ENCODE results near the gene TMBIM1. TPM values are rescaled to one million over a fixed set of nuclear protein-coding genes. Genes with fewer than 3 reads are reported as not detected.

Gene TMBIM1
- polyA plus RNA-seq, 2 donors, result 196 to 231 TPM

DNA sequence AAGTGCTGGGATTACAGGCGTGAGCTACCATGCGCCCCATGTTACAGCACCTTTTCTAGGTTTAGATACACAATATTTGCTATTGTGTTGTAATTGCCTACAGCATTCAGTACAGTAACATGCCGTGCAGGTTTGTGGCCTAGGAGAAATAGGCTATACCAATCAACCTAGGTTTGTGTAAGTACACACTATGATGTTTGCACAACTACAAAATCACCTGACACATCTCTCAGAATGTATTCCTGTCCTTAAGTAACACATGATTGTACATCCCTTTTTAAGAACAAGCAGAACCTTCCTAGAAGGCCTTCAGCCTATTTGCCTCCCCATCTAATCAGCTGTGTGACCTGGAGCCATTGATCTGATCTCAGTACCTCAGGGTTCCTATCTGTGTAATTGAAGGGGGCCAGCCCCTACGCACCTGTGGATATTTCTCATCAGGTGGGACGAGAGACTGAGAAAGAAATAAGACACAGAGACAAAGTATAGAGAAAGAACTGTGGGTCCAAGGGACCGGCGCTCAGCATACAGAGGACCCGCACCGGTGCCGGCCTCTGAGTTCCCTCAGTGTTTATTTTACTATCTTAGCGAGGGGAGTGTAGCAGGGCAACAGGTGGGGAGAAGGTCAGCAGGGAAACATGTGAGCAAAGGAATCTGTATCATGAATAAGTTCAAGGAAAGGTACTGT lies 18.7 kb upstream of the TMBIM1 start:
- 75 to 89% methylated on average over 11 of the region's 11 CpGs for WGBS, 2 donors
- Histone ChIP-seq H3K27me3 (ENCODE audit: control insufficient read depth in 1 of 2, insufficient read depth in 2 of 2, low read length in 2 of 2) (no peaks in the 10 kb centered on the region), H3K27ac (ENCODE audit: low read depth in 2 of 2, low read length in 1 of 2) (no peak overlapping the region), H3K4me1 (ENCODE audit: control insufficient read depth in 2 of 2, insufficient read depth in 2 of 2, low read length in 1 of 2) (no peaks in the 10 kb centered on the region), H3K36me3 (ENCODE audit: control insufficient read depth in 2 of 2, insufficient read depth in 2 of 2, low read length in 1 of 2) (no peaks in the 10 kb centered on the region), H3K9me3 (ENCODE audit: control insufficient read depth in 2 of 2, insufficient read depth in 1 of 2, low read depth in 1 of 2, low read length in 1 of 2) (no peaks in the 10 kb centered on the region), H3K4me3 (ENCODE audit: low read depth in 1 of 2, low read length in 2 of 2) (no peak overlapping the region)

DNA sequence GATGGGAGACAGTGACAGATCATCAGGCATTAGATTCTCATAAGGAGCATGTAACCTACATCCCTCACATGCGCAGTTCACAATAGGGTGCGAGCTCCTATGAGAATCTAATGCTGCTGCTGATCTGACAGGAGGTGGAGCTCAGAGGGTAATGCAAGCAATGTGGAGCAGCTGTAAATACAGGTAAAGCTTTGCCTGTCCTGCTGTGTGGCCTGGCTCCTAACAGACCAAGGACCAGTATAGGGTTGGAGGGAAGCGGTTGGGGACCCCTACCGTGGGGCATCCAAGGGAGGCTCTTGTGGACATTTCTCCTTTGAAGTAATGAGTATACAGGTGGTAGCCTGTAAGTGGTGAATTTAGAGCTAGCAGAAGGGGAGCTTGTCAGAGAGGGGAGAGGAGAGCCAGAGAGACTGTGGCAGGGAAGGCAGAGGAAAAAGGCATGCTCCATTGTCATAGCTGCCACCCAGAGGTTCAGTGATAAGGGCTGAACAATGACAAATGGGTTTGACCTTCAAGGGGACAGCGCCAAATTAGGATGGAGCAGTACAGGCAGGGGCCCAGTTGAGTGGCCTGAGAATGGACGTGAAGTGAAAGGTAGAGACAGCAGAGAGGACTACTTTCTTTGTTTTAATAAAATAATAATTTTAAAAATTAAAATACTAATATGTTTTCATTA lies 15.2 kb upstream of the TMBIM1 start:
- Histone ChIP-seq H3K27ac (ENCODE audit: low read depth in 2 of 2, low read length in 1 of 2) (no peak overlapping the region), H3K9me3 (ENCODE audit: control insufficient read depth in 2 of 2, insufficient read depth in 1 of 2, low read depth in 1 of 2, low read length in 1 of 2) (no peaks in the 10 kb centered on the region), H3K27me3 (ENCODE audit: control insufficient read depth in 1 of 2, insufficient read depth in 2 of 2, low read length in 2 of 2) (no peaks in the 10 kb centered on the region), H3K4me3 (ENCODE audit: low read depth in 1 of 2, low read length in 2 of 2) (no peak overlapping the region), H3K4me1 (ENCODE audit: control insufficient read depth in 2 of 2, insufficient read depth in 2 of 2, low read length in 1 of 2) (no peaks in the 10 kb centered on the region), H3K36me3 (ENCODE audit: control insufficient read depth in 2 of 2, insufficient read depth in 2 of 2, low read length in 1 of 2) (no peaks in the 10 kb centered on the region)
- 91 to 92% methylated on average over 6 of the region's 6 CpGs for WGBS, 2 donors

DNA sequence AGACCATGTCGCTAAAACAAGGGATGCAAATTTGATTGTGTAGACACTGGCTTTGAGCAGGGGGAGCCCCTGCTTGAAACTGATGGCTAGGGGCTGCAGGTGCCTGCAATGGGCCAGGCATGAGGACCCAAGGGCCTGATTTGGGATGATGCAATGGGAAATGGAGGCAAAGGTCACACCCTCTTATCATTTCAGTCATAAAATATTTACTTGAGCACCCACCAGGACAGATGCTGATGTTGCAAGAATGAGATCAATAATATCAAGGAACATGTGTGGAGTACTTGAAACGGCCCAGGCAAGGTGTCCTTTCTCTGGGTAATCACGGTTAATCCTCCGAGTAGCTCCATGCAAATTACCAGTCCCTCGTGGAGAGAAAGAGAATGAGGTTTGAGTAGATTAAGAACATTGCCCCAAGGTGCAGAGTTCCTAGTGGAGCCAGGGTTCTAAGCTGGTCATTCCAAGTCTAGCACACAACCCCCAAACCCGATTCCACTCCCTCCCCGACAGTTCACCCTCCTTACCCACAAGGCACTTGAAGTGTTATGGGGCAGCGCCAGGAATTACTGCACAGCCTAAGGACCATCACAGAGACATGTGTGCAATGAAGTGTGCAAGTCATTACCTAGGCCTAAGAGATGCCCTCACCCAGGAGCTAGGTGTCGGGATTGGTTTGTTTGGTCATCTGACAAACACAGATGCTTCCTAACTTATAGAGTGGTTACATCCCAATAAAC lies 14.0 kb upstream of the TMBIM1 start:
- H3K4me3 ChIP-seq (ENCODE audit: low read depth in 1 of 2, low read length in 2 of 2), result no peak overlapping the region
- WGBS, 2 donors, result 80 to 87% methylated on average over 9 of the region's 9 CpGs
- H3K4me1 ChIP-seq (ENCODE audit: control insufficient read depth in 2 of 2, insufficient read depth in 2 of 2, low read length in 1 of 2), result no peaks in the 10 kb centered on the region
- no peaks in the 10 kb centered on the region for H3K36me3 ChIP-seq (ENCODE audit: control insufficient read depth in 2 of 2, insufficient read depth in 2 of 2, low read length in 1 of 2)
- H3K9me3 ChIP-seq (ENCODE audit: control insufficient read depth in 2 of 2, insufficient read depth in 1 of 2, low read depth in 1 of 2, low read length in 1 of 2), result no peaks in the 10 kb centered on the region
- H3K27ac ChIP-seq (ENCODE audit: low read depth in 2 of 2, low read length in 1 of 2), result no peak overlapping the region
- H3K27me3 ChIP-seq (ENCODE audit: control insufficient read depth in 1 of 2, insufficient read depth in 2 of 2, low read length in 2 of 2), result no peaks in the 10 kb centered on the region

DNA sequence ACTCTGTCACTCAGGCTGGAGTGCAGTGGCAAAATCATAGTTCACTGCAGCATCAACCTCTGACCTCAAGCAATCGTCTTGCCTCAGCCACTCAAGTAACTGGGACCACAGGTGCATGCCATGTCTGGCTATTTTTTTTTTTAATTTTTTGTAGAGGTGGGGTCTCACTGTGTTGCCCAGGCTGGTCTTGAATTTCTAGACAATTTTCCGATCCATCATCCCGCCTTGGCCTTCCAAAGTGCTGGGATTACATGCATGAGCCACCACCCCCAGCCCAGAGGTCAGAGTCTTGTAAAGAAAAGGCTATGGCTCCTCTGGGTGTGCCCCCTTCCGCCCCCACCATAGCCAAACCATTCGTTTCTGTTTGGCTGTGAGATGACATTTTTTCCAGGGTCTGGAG lies 13.1 kb upstream of the TMBIM1 start:
- H3K4me3 ChIP-seq (ENCODE audit: low read depth in 1 of 2, low read length in 2 of 2), result no peak overlapping the region
- no peaks in the 10 kb centered on the region for H3K4me1 ChIP-seq (ENCODE audit: control insufficient read depth in 2 of 2, insufficient read depth in 2 of 2, low read length in 1 of 2)
- 77 to 79% methylated on average over 5 of the region's 5 CpGs for WGBS, 2 donors
- no peaks in the 10 kb centered on the region for H3K9me3 ChIP-seq (ENCODE audit: control insufficient read depth in 2 of 2, insufficient read depth in 1 of 2, low read depth in 1 of 2, low read length in 1 of 2)
- no peaks in the 10 kb centered on the region for H3K36me3 ChIP-seq (ENCODE audit: control insufficient read depth in 2 of 2, insufficient read depth in 2 of 2, low read length in 1 of 2)
- H3K27me3 ChIP-seq (ENCODE audit: control insufficient read depth in 1 of 2, insufficient read depth in 2 of 2, low read length in 2 of 2), result no peaks in the 10 kb centered on the region
- H3K27ac ChIP-seq (ENCODE audit: low read depth in 2 of 2, low read length in 1 of 2), result no peak overlapping the region

DNA sequence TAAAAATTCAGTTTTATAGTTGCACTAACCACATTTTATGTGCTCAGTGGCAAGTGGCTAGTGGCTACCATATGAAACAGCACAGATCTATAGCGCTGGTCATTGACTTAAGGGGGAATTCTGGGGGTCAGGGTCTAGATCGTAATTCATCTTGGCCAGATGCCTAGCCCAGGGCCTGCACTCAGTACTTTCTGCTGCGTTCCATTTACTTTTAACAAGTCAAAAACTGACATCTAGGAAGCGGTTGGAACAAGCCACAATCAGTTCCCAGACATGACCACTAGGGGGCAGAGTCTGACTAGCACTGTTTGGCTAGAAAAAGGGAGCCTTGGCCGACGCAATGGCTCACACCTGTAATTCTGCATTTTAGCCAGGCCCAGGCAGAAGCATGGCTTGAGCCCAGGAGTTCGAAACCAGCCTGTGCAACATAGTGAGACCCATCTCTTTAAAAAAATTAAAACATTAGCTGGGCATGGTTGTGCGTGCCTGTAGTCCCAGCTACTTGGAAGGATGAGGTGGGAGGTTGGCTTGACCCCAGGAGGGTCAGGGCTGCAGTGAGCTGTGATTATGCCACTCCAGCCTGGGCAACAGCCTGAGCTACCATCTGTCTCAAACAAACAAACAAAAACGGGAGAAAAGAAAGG lies 9.0 kb upstream of the TMBIM1 start:
- 6% methylated on average over 9 of the region's 9 CpGs for WGBS, 2 donors
- H3K27ac ChIP-seq (ENCODE audit: low read depth in 2 of 2, low read length in 1 of 2), result no peak overlapping the region

DNA sequence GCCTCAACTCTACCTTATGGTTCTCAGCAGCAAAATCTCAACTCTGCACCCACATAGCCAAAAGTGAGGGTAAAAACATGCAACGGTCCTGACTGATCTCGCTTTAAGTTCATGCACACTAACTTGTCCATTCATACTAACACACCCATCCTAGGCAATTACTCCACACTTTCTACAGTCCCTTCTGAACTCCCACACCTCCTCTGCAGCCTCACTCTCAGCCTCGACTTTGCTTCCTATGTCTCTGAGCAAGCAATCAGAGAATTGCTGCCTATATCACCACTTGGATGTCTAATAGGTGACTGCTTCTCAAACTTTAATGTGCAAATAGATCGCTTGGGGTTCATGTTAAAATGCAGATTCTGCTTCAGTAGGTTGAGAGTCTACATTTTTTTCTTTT lies 7.8 kb upstream of the TMBIM1 start:
- Histone ChIP-seq H3K36me3 (ENCODE audit: control insufficient read depth in 2 of 2, insufficient read depth in 2 of 2, low read length in 1 of 2) (no peaks in the 10 kb centered on the region), H3K4me1 (ENCODE audit: control insufficient read depth in 2 of 2, insufficient read depth in 2 of 2, low read length in 1 of 2) (peaks cover 0 to 8% of the 10 kb centered on the region in 2 donors), H3K4me3 (ENCODE audit: low read depth in 1 of 2, low read length in 2 of 2) (no peak overlapping the region), H3K27me3 (ENCODE audit: control insufficient read depth in 1 of 2, insufficient read depth in 2 of 2, low read length in 2 of 2) (no peaks in the 10 kb centered on the region), H3K9me3 (ENCODE audit: control insufficient read depth in 2 of 2, insufficient read depth in 1 of 2, low read depth in 1 of 2, low read length in 1 of 2) (no peaks in the 10 kb centered on the region), H3K27ac (ENCODE audit: low read depth in 2 of 2, low read length in 1 of 2) (no peak overlapping the region)
- 81 to 86% methylated on average over 4 of the region's 4 CpGs for WGBS, 2 donors

More for the DNA sequence above, 9.0 kb upstream of the TMBIM1 start:
- Histone ChIP-seq H3K4me1 (ENCODE audit: control insufficient read depth in 2 of 2, insufficient read depth in 2 of 2, low read length in 1 of 2) (peaks cover 0 to 5% of the 10 kb centered on the region in 2 donors), H3K4me3 (ENCODE audit: low read depth in 1 of 2, low read length in 2 of 2) (no peak overlapping the region), H3K27me3 (ENCODE audit: control insufficient read depth in 1 of 2, insufficient read depth in 2 of 2, low read length in 2 of 2) (no peaks in the 10 kb centered on the region), H3K9me3 (ENCODE audit: control insufficient read depth in 2 of 2, insufficient read depth in 1 of 2, low read depth in 1 of 2, low read length in 1 of 2) (no peaks in the 10 kb centered on the region), H3K36me3 (ENCODE audit: control insufficient read depth in 2 of 2, insufficient read depth in 2 of 2, low read length in 1 of 2) (no peaks in the 10 kb centered on the region)

DNA sequence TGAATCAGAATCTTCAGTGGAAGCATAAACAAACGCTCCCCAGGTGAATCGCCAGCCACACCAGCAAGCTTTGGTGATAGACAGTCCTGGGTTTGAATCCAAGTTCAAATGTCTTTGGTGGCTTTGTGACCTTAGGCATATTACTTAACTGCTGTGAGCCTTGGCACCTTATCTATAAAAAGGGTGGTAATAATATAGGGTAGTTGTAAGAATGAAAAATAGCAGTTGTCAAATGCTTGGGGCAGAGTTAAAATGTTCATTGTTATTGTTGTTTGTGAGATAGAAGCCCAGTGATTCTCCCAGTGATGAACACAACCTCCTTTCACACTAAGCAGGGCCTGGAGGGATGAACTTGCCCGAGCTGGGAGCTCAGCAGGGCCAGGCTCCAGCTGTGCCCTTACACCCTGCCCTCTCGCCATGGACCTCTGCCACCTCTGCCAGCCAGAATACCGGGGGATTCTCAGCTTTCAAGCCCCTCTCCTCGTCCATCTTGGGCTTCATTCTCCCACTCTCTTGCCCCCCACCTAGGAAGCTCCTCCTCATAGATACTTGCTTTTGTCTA lies 6.1 kb upstream of the TMBIM1 start:
- H3K4me3 ChIP-seq (ENCODE audit: low read depth in 1 of 2, low read length in 2 of 2), result no peak overlapping the region
- H3K9me3 ChIP-seq (ENCODE audit: control insufficient read depth in 2 of 2, insufficient read depth in 1 of 2, low read depth in 1 of 2, low read length in 1 of 2), result no peaks in the 10 kb centered on the region
- no peaks in the 10 kb centered on the region for H3K27me3 ChIP-seq (ENCODE audit: control insufficient read depth in 1 of 2, insufficient read depth in 2 of 2, low read length in 2 of 2)
- peaks cover 0 to 9% of the 10 kb centered on the region in 2 donors for H3K4me1 ChIP-seq (ENCODE audit: control insufficient read depth in 2 of 2, insufficient read depth in 2 of 2, low read length in 1 of 2)
- H3K36me3 ChIP-seq (ENCODE audit: control insufficient read depth in 2 of 2, insufficient read depth in 2 of 2, low read length in 1 of 2), result no peaks in the 10 kb centered on the region
- peak overlapping the region; percentile 84 to 96 for H3K27ac ChIP-seq (ENCODE audit: low read depth in 2 of 2, low read length in 1 of 2)
- WGBS, 2 donors, result 44 to 49% methylated on average over 6 of the region's 6 CpGs

DNA sequence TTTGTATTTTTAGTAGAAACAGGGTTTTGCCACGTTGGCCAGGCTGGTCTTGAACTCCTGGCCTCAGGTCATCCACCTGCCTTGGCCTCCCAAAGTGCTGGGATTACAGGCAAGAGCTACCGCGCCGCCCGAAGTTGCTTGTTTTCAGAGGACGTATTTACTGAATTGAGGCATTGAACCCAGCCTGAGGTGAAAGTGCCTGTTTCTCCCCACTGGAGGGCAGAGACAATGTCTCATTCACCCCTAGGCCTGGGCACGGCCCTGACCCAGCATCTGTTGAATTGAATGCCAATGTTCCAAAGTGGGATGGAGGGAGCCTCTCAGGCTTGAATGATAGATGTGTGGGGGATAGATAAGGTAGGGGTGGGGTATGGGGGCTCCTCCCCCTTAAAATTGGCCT lies 4.5 kb upstream of the TMBIM1 start:
- no peaks in the 10 kb centered on the region for H3K9me3 ChIP-seq (ENCODE audit: control insufficient read depth in 2 of 2, insufficient read depth in 1 of 2, low read depth in 1 of 2, low read length in 1 of 2)
- no peaks in the 10 kb centered on the region for H3K36me3 ChIP-seq (ENCODE audit: control insufficient read depth in 2 of 2, insufficient read depth in 2 of 2, low read length in 1 of 2)
- peaks cover 0 to 9% of the 10 kb centered on the region in 2 donors for H3K4me1 ChIP-seq (ENCODE audit: control insufficient read depth in 2 of 2, insufficient read depth in 2 of 2, low read length in 1 of 2)
- 75 to 81% methylated on average over 7 of the region's 7 CpGs for WGBS, 2 donors
- no peaks in the 10 kb centered on the region for H3K27me3 ChIP-seq (ENCODE audit: control insufficient read depth in 1 of 2, insufficient read depth in 2 of 2, low read length in 2 of 2)
- no peak overlapping the region for H3K4me3 ChIP-seq (ENCODE audit: low read depth in 1 of 2, low read length in 2 of 2)
- H3K27ac ChIP-seq (ENCODE audit: low read depth in 2 of 2, low read length in 1 of 2), result peak overlapping the region; percentile 57 to 85

DNA sequence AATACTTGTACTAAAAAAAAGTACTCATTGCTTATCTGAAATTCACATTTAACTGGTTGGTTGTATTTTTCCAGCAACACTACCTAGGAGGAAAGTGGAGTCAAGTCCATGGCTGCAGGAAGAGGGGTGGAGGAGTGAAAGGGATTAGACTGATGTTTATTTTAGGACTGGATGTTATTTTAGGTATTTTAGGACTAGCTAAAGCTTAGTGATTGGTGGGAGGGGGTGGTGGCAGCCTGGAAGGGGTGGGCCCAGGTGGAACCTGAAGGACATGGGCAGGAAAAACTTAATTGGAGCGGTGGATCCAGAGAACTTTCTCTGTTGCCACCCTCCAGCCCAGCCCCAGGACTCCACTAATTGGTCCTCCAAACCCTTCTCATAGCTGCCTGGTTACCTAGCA lies 3.9 kb upstream of the TMBIM1 start:
- Histone ChIP-seq H3K27ac (ENCODE audit: low read depth in 2 of 2, low read length in 1 of 2) (peak overlapping the region; percentile 85 to 90), H3K4me1 (ENCODE audit: control insufficient read depth in 2 of 2, insufficient read depth in 2 of 2, low read length in 1 of 2) (peaks cover 0 to 12% of the 10 kb centered on the region in 2 donors)

More for the DNA sequence above, 3.9 kb upstream of the TMBIM1 start:
- WGBS, 2 donors, result 55 to 67% methylated on average over 1 of the region's 1 CpG
- H3K27me3 ChIP-seq (ENCODE audit: control insufficient read depth in 1 of 2, insufficient read depth in 2 of 2, low read length in 2 of 2), result no peaks in the 10 kb centered on the region
- no peaks in the 10 kb centered on the region for H3K36me3 ChIP-seq (ENCODE audit: control insufficient read depth in 2 of 2, insufficient read depth in 2 of 2, low read length in 1 of 2)
- H3K4me3 ChIP-seq (ENCODE audit: low read depth in 1 of 2, low read length in 2 of 2), result no peak overlapping the region
- no peaks in the 10 kb centered on the region for H3K9me3 ChIP-seq (ENCODE audit: control insufficient read depth in 2 of 2, insufficient read depth in 1 of 2, low read depth in 1 of 2, low read length in 1 of 2)
